ENCODE measurements around the gene TOMM20. TPM values are rescaled to one million over a fixed set of nuclear protein-coding genes. Genes with fewer than 3 reads are reported as not detected.

Gene TOMM20
- total RNA-seq, 1 experiment from 2014 or later, result 197 TPM

GRCh38 chr1:235072096-235072495 lies 56.5 kb downstream of the TOMM20 start:
- Histone ChIP-seq H2BK20ac (ENCODE audit: low read depth, low read length, poor library complexity, severe bottlenecking) (no peak overlapping the region), H3K56ac (ENCODE audit: insufficient read length, low read depth, low read length) (no peak overlapping the region), H4K91ac (ENCODE audit: insufficient read length, low read depth, low read length) (no peak overlapping the region), H4K8ac (replicated peaks; ENCODE audit: insufficient read length, low read depth, low read length) (no peak overlapping the region), H2BK15ac (ENCODE audit: low read depth, low read length) (no peak overlapping the region), H3K23me2 (ENCODE audit: insufficient read length, low read depth, low read length, poor library complexity, severe bottlenecking) (no peaks in the 10 kb centered on the region), H3T11ph (ENCODE audit: low read length) (no peak overlapping the region), H3K79me1 (ENCODE audit: insufficient read depth, low read depth, low read length, poor library complexity, severe bottlenecking) (no peaks in the 10 kb centered on the region), H4K20me1 (ENCODE audit: control insufficient read depth, insufficient read depth, insufficient read length) (no peaks in the 10 kb centered on the region), H2BK120ac (ENCODE audit: low read depth, low read length, poor library complexity, severe bottlenecking) (no peak overlapping the region), H4K5ac (ENCODE audit: insufficient read length, low read depth, low read length) (no peak overlapping the region), H3K9me3 (ENCODE audit: control insufficient read depth, low read depth, low read length) (no peaks in the 10 kb centered on the region), H2BK12ac (ENCODE audit: insufficient read length, low read depth, low read length) (no peak overlapping the region), H3K4me2 (ENCODE audit: insufficient read depth, insufficient read length, low read length) (no peak overlapping the region), H3K14ac (ENCODE audit: insufficient read depth, low read length) (no peak overlapping the region), H3K27ac (ENCODE audit: insufficient read length, low read depth, low read length) (no peak overlapping the region), H3K18ac (ENCODE audit: insufficient read length, low read depth, low read length) (no peak overlapping the region), H2BK5ac (ENCODE audit: insufficient read length, low read length) (no peak overlapping the region), H2AK5ac (ENCODE audit: insufficient read length, low read length) (no peak overlapping the region), H2AFZ (ENCODE audit: low read length) (no peak overlapping the region), H3K27me3 (ENCODE audit: insufficient read depth, low read length) (no peaks in the 10 kb centered on the region), H3K23ac (ENCODE audit: insufficient read length, low read depth, low read length) (no peak overlapping the region), H3K79me2 (ENCODE audit: insufficient read depth, low read length) (no peaks in the 10 kb centered on the region), H3K4ac (ENCODE audit: low read depth, low read length) (no peak overlapping the region), H3K9ac (ENCODE audit: extremely low read depth, insufficient read length, low read length) (no peak overlapping the region), H3K4me1 (ENCODE audit: insufficient read depth, low read length) (no peaks in the 10 kb centered on the region)
- Mint-ChIP-seq H3K27ac (no peak overlapping the region), H3K4me3 (no peak overlapping the region), H3K27me3 (ENCODE audit: low read depth) (no peaks in the 10 kb centered on the region), H3K36me3 (ENCODE audit: insufficient read depth in 1 of 3, low read depth in 3 of 3) (no peaks in the 10 kb centered on the region), H3K9me3 (no peaks in the 10 kb centered on the region), H3K4me1 (peaks cover 20 to 23% of the 10 kb centered on the region in 2 experiments)
- no CpG with 5 or more reads among the region's 6 CpGs for WGBS (ENCODE audit: extremely low coverage, insufficient read length, low lambda C conversion rate)
- TF ChIP-seq, protein P1, sequence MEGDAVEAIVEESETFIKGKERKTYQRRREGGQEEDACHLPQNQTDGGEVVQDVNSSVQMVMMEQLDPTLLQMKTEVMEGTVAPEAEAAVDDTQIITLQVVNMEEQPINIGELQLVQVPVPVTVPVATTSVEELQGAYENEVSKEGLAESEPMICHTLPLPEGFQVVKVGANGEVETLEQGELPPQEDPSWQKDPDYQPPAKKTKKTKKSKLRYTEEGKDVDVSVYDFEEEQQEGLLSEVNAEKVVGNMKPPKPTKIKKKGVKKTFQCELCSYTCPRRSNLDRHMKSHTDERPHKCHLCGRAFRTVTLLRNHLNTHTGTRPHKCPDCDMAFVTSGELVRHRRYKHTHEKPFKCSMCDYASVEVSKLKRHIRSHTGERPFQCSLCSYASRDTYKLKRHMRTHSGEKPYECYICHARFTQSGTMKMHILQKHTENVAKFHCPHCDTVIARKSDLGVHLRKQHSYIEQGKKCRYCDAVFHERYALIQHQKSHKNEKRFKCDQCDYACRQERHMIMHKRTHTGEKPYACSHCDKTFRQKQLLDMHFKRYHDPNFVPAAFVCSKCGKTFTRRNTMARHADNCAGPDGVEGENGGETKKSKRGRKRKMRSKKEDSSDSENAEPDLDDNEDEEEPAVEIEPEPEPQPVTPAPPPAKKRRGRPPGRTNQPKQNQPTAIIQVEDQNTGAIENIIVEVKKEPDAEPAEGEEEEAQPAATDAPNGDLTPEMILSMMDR (conservative IDR thresholded peaks at IDR 0.05), result no peak
- no peak for DNase-seq

All from H9 (cell line).